GM18907 (cell line): Measurements from ENCODE around the gene BTBD9.

Experiments
- ATAC-seq: cut with Tn5 transposase; IDR thresholded peaks from one replicate; pipeline ENCODE4 v1.9.1; 2021; ENCODE audit warnings: mild to moderate bottlenecking, moderate library complexity; ENCODE audit not compliant: unreplicated experiment

BTBD9 gene

DNA sequence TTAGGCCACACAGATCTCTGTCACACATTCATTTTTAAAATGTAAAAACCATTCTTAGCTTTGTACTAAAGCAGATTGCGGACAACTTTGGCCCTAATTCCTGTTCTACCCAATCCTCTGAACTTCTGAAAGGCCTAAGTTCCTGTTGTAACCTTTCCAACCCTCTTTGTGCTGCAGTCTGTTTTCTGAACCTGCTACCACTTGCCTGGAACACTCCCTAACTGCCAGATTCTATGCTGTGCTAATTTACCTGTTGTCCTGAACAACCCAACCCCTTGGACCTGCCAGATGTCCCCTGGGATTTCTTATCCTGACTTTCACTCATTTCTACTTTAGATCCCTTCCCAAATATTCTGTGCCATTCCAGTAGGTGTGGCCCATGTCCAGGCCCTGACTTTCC, 421.5 kb downstream of the BTBD9 start:
- ATAC-seq, result no peak

DNA sequence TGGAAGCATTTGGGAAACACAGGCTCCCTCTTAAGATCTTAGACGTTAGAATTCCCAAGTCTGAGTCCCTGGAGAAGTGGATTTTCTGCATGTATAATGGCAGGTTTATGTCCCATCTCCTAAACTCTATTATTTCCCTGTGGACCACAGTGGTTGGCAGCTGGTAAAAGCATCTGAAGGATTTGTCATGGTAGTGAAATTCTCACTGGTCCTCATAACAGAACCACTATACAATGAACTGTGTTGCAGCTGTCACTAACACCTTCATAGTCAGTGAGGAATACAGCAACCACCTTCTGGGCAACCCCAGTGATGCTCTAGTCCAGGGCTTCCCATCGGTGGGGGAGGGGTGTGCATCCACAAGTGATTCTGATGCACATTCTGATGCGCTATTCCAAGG, 423.3 kb downstream of the BTBD9 start:
- ATAC-seq, result no peak

- no peak for ATAC-seq
Observed at GRCh38 chr6:38215651-38216311, 423.9 kb downstream of the BTBD9 start.

GRCh38 chr6:38215225-38215624, 424.5 kb downstream of the BTBD9 start:
- no peak for ATAC-seq

DNA sequence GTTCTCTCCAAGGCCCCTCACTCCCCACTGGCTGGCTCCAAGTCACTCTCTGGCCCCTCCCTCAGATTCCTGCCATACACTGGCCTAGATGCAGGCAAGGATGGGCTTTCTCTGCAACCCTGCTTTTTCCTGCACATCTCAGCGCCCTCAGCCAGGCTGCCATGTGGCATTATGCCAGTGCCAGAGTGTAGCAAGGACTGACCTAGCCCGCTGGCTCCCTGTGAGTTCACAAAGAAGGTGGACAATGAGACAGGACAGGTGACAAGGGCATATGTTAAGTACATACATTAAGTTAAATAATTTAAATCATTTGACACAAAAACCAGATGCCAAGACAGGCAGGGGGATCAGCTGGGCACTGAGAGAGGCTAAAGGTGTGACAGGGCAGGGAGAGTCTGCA, 425.6 kb downstream of the BTBD9 start:
- ATAC-seq, result no peak

DNA sequence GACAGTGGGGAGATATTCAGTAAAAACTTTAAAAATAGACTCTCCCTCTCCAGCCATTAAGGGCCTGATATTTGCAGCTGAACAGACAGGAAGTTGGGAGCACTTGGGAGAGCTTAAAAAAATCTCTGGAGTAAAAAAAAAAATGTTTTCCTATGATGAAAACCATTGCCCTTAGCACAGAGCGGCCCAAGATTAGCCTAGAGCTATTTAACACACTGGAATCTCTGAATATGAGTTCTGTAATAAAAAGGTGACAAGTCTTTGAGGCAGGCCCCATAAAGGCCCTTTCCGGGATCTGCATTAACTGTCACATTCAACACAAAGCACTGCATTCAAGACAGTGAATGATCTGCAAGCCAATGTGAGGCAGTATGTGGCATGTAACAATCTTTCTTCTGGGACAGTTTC, 426.5 kb downstream of the BTBD9 start:
- no peak for ATAC-seq

DNA sequence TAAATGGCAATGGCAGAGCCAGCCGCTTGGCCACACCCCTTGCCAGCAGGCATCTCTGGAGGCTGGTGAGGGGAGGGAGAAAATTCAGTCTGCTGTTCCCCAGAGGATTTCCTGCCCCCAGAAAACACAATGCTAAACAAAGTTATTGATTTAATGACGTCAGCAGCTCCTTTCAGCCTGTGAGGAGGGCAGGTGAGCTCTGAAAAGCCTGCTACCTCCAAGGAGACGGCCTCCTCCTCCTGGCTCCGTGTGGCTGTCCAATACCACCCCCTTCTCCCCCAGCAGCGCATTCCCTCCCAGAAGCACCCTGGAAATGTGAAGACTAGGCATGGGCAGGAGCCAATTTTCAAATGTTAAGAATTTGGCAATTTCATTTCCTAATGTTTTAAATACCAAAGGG, 427.1 kb downstream of the BTBD9 start:
- no peak for ATAC-seq

DNA sequence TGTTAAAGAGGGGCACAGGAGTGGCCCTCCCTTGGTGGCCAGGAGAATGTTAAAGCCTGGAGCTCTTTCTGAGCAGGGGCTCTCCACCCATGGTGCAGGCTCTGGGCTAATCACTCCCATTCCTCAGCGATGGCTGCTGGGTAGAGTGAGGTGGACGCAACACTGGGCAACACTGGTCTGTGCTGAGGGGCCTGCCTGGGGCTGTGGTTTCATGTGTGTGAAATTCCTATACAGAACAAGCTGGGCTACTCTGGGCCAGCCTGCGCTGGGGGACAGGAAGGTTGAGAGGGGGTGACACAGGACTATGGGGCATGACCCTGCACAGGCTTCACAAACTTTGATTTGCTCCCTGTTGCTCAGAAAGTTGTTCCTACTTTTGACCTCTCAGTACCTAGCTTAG, 427.6 kb downstream of the BTBD9 start:
- ATAC-seq, result no peak

- no peak for ATAC-seq
Observed at GRCh38 chr6:38209371-38210260, 430.1 kb downstream of the BTBD9 start.

DNA sequence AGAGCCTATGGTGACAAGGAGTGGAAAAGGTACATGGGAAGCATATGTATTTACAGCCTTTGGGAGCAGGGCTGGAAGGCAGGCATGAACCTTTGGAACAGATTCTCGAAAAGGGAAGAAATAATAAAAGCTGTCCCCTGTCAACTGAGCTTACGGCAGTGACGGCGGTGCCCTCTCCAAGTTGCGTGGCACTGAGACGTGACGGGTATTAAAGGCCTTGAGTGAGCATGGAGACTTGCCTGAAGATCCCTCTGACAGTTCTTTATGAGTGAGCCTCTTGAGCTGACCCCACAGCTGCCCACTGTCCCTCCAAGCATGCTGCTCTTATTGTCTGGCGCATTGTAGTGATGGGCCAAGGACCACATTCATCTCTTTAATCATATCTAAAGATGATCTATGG, 431.7 kb downstream of the BTBD9 start:
- ATAC-seq, result no peak

DNA sequence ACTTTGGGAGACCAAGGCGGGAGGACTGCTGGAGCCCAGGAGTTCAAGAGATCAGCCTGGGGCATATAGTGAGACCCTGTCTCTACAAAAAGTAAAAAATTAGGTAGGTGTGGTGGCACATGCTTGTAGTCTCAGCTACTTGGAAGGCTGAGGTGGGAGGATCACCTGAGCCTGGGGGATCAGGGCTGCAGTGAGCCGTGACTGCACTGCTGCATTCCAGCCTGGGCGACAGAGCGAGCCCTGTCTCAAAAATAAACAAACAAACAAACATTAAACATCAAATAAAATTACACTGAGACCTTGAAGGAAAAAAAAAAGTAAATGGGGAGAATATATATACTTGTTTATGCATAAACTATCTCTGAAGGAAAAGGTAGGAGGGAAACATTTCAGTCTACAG, 432.4 kb downstream of the BTBD9 start:
- no peak for ATAC-seq

- ATAC-seq, result no peak
Observed at GRCh38 chr6:38198219-38198618, 441.5 kb downstream of the BTBD9 start.

- ATAC-seq, result no peak
Observed at GRCh38 chr6:38195113-38195635, 444.6 kb downstream of the BTBD9 start.

- no peak for ATAC-seq
Observed at GRCh38 chr6:38194589-38194988, 445.1 kb downstream of the BTBD9 start.

DNA sequence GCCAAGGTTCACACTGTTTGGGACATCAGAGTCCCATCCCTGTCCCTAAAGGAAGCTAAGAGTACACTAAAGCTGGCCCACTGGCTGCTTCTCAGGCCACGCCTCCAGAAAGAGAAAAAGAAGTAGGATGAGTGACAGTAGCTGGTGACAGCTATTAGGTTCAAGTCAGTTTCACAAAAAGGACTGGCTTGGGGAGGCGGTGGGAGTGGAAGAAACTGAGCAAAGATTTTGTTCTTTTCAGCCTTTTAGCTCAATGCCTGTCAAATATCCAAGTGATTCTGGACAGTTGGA, 445.5 kb downstream of the BTBD9 start:
- ATAC-seq, result no peak

GRCh38 chr6:38193481-38194281, 446.0 kb downstream of the BTBD9 start:
- ATAC-seq, result no peak

DNA sequence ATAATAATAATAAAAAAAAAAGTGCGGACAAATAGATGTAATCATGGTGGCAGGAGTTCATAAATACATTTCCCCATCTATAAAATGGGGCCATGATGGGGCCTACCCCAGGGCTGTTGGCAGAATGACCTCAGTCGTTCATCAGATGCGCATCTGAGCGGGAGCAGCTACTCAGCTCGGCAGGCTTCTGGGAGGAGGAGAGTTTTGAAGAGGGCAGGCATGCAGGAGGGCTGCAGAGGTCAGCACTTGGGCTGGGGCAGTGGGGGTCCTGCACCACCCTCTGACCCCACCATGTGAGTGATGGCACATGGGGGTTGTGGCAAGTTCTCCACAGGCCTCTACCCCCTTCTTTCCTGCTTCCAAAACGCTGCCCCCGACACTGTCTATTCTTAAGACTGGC, 446.7 kb downstream of the BTBD9 start:
- no peak for ATAC-seq

GRCh38 chr6:38192487-38192886, 447.2 kb downstream of the BTBD9 start:
- ATAC-seq, result no peak

- no peak for ATAC-seq
Observed at GRCh38 chr6:38192011-38192410, 447.7 kb downstream of the BTBD9 start.

GRCh38 chr6:38191418-38191817, 448.3 kb downstream of the BTBD9 start:
- no peak for ATAC-seq

GRCh38 chr6:38188677-38189335, 450.9 kb downstream of the BTBD9 start:
- no peak for ATAC-seq
